ENCODE measurements around the gene TMEM141. TPM values are rescaled to one million over a fixed set of nuclear protein-coding genes. Genes with fewer than 3 reads are reported as not detected.

Gene TMEM141
- total and polyA plus RNA-seq, 10 of the 15 experiments (the other 5 are each of a cell fraction or from before 2014, with no cell fraction given): 7.8 to 48.6 (median 34.4) TPM

DNA sequence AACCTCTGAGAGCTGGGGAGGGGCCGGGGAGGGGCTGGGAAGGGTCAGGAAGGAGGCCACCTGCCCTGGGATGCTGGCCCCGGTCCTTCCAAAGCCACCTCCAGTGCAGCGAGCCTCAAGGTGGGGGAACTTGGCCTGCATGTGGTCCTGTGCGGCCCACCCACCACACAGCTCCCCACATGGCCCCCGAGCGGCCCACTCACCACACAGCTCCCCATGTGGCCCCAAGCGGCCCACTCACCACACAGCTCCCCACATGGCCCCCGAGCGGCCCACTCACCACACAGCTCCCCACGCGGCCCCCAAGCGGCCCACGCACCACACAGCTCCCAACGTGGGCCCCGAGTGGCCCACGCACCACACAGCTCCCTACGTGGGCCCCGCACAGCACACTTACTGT lies 46.4 kb upstream of the TMEM141 start (continued):
- TF ChIP-seq, protein P1, sequence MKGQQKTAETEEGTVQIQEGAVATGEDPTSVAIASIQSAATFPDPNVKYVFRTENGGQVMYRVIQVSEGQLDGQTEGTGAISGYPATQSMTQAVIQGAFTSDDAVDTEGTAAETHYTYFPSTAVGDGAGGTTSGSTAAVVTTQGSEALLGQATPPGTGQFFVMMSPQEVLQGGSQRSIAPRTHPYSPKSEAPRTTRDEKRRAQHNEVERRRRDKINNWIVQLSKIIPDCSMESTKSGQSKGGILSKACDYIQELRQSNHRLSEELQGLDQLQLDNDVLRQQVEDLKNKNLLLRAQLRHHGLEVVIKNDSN (IDR thresholded peaks at IDR 0.05; ENCODE audit: borderline replicate concordance, extremely low read length, insufficient read depth, low read depth, low read length): no peak
- TF ChIP-seq ASH2L (IDR thresholded peaks at IDR 0.05; ENCODE audit: borderline replicate concordance, low read depth) (no peak), ZZZ3 (IDR thresholded peaks at IDR 0.05; ENCODE audit: control insufficient read depth, insufficient read length, low read depth) (no peak)

DNA sequence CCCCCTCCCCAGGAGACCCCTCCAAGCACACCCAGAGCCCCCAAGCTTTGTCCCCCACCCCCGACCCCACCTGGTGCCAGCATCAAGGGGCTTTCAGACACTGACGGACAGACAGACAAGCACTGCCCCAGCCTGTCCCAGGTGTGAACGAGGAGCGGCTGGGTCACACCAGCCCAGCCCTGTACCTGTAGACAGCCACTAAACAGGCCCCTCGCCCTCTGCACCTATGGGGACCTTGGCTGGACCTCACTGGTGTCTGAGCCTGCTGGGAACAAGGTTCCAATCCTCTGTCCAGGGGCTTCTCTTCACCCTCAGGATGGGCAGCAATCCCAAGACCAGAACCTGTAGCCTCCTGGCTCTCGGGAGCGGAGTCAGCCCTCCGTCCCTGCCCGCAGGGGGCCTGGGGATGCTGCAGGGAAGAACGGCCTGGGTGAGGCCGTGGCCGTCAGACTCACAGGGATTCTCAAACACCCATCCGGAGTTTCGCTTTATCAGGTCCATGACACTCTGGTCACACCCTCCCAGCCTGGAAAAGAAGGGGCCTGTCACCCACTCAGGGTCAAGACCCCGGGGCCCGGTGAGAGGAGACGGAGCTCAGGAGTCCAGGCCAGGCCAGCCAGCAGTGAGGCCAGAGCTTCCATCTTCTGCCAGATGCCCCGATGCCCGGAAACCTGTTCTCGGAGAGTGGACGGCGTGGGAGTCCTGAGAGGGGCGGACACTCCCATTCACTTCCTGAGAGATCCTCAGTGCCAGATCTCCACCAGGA lies 45.6 kb upstream of the TMEM141 start:
- no peaks in the 10 kb centered on the region for H4K20me1 ChIP-seq (ENCODE audit: control insufficient read depth, insufficient read depth)
- H3K9me3 ChIP-seq (replicated peaks; ENCODE audit: control insufficient read depth, insufficient read depth, low read length): no peaks in the 10 kb centered on the region
- H3K27ac ChIP-seq (ENCODE audit: control insufficient read depth, insufficient read depth): no peak overlapping the region
- H2AFZ ChIP-seq (ENCODE audit: control insufficient read depth, low read depth, low read length): no peak overlapping the region
- peaks cover 0 to 8% of the 10 kb centered on the region in 2 experiments; a peak in 3 of 4 replicates for H3K27me3 ChIP-seq (replicated peaks in 1 of 2; ENCODE audit: control insufficient read depth in 2 of 2, insufficient read depth in 2 of 2, low read length in 1 of 2)
- no peaks in the 10 kb centered on the region for H3K79me2 ChIP-seq (ENCODE audit: control insufficient read depth, insufficient read depth, low read length)
- no peak overlapping the region for H3K4me3 ChIP-seq
- H3K4me2 ChIP-seq (ENCODE audit: control insufficient read depth, insufficient read depth): no peak overlapping the region
- H3K9ac ChIP-seq (ENCODE audit: control insufficient read depth, insufficient read depth, low read length): no peak overlapping the region
- no peaks in the 10 kb centered on the region for H3K36me3 ChIP-seq (ENCODE audit: control insufficient read depth in 2 of 2, insufficient read depth in 2 of 2, low read length in 1 of 2)
- ChIA-PET POLR2A (no interaction called here), CTCF (interaction anchor here (0.5 kb wide), 1 partner anchor 257 kb away, joined by 3 read pairs; no protein-coding TSS in a partner anchor), SMC1A (ENCODE audit: uncharacterized antibody, unreplicated experiment) (no interaction called here), RAD21 (ENCODE audit: unreplicated experiment) (interaction anchor here (1.0 kb wide), 1 partner anchor 16 kb away, joined by 3 read pairs; no protein-coding TSS in a partner anchor)
- WGBS (ENCODE audit: insufficient coverage, insufficient replicate concordance, low lambda C conversion rate, missing lambda C conversion rate): 58% methylated on average over 23 of the region's 23 CpGs
- no TSS peak for BruUV-seq (replicated peaks)
- DNase-seq (ENCODE audit: low read depth, low spot score) (no peak), FAIRE-seq (no peak), ATAC-seq (no peak)
- H3K4me1 ChIP-seq (ENCODE audit: control insufficient read depth, insufficient read depth, low read length): peaks cover 15% of the 10 kb centered on the region
- intact Hi-C loops (cut with micrococcal nuclease; ENCODE audit: unreplicated experiment): no loop called here
- in situ Hi-C loops (cut with MboI): no loop called here
- no peak for TF ChIP-seq TBL1XR1 (IDR thresholded peaks at IDR 0.05; ENCODE audit: low read depth, low read length)
- TF ChIP-seq KLF5 (IDR thresholded peaks at IDR 0.05; ENCODE audit: partially characterized antibody): no peak
- TF ChIP-seq, protein P2, sequence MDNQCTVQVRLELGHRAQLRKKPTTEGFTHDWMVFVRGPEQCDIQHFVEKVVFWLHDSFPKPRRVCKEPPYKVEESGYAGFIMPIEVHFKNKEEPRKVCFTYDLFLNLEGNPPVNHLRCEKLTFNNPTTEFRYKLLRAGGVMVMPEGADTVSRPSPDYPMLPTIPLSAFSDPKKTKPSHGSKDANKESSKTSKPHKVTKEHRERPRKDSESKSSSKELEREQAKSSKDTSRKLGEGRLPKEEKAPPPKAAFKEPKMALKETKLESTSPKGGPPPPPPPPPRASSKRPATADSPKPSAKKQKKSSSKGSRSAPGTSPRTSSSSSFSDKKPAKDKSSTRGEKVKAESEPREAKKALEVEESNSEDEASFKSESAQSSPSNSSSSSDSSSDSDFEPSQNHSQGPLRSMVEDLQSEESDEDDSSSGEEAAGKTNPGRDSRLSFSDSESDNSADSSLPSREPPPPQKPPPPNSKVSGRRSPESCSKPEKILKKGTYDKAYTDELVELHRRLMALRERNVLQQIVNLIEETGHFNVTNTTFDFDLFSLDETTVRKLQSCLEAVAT (IDR thresholded peaks at IDR 0.05): no peak
- TF ChIP-seq, protein P3, sequence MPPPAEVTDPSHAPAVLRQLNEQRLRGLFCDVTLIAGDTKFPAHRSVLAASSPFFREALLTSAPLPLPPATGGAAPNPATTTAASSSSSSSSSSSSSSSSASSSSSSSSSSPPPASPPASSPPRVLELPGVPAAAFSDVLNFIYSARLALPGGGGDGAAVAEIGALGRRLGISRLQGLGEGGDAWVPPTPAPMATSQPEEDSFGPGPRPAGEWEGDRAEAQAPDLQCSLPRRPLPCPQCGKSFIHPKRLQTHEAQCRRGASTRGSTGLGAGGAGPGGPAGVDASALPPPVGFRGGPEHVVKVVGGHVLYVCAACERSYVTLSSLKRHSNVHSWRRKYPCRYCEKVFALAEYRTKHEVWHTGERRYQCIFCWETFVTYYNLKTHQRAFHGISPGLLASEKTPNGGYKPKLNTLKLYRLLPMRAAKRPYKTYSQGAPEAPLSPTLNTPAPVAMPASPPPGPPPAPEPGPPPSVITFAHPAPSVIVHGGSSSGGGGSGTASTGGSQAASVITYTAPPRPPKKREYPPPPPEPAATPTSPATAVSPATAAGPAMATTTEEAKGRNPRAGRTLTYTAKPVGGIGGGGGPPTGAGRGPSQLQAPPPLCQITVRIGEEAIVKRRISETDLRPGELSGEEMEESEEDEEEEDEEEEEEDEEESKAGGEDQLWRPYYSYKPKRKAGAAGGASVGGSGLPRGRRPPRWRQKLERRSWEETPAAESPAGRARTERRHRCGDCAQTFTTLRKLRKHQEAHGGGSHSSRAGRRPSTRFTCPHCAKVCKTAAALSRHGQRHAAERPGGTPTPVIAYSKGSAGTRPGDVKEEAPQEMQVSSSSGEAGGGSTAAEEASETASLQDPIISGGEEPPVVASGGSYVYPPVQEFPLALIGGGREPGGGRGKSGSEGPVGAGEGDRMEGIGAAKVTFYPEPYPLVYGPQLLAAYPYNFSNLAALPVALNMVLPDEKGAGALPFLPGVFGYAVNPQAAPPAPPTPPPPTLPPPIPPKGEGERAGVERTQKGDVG (CRISPR knock-in tag; IDR thresholded peaks at IDR 0.05): no peak
- TF ChIP-seq ZSCAN29 (IDR thresholded peaks at IDR 0.05): no peak
- TF ChIP-seq, protein P4, sequence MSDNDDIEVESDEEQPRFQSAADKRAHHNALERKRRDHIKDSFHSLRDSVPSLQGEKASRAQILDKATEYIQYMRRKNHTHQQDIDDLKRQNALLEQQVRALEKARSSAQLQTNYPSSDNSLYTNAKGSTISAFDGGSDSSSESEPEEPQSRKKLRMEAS (IDR thresholded peaks at IDR 0.05; ENCODE audit: low read depth, low read length): no peak
- TF ChIP-seq, protein P5, sequence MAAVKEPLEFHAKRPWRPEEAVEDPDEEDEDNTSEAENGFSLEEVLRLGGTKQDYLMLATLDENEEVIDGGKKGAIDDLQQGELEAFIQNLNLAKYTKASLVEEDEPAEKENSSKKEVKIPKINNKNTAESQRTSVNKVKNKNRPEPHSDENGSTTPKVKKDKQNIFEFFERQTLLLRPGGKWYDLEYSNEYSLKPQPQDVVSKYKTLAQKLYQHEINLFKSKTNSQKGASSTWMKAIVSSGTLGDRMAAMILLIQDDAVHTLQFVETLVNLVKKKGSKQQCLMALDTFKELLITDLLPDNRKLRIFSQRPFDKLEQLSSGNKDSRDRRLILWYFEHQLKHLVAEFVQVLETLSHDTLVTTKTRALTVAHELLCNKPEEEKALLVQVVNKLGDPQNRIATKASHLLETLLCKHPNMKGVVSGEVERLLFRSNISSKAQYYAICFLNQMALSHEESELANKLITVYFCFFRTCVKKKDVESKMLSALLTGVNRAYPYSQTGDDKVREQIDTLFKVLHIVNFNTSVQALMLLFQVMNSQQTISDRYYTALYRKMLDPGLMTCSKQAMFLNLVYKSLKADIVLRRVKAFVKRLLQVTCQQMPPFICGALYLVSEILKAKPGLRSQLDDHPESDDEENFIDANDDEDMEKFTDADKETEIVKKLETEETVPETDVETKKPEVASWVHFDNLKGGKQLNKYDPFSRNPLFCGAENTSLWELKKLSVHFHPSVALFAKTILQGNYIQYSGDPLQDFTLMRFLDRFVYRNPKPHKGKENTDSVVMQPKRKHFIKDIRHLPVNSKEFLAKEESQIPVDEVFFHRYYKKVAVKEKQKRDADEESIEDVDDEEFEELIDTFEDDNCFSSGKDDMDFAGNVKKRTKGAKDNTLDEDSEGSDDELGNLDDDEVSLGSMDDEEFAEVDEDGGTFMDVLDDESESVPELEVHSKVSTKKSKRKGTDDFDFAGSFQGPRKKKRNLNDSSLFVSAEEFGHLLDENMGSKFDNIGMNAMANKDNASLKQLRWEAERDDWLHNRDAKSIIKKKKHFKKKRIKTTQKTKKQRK (IDR thresholded peaks at IDR 0.05; ENCODE audit: low read depth, low read length): no peak
